Colonic mucosa (tissue), 4 donors: Measurements from ENCODE around the gene TMEM273. TPM values are rescaled to one million over a fixed set of nuclear protein-coding genes. Genes with fewer than 3 reads are reported as not detected.

ENCODE experiments used
- DNase-seq: peaks from one replicate; pipeline ENCODE4 v3.0.0-alpha.2; 2020
- H3K27ac ChIP-seq: fragments of 200-600 bp; one replicate; pipeline ENCODE4 v1.8.0; 2021
- H3K27me3 ChIP-seq: fragments of 200-600 bp; one replicate; pipeline ENCODE4 v1.8.0; 2021
- H3K36me3 ChIP-seq: fragments of 200-600 bp; one replicate; pipeline ENCODE4 v1.8.0; 2021
- H3K4me1 ChIP-seq: fragments of 200-600 bp; one replicate; pipeline ENCODE4 v1.8.0; 2021; ENCODE audit warnings: mild to moderate bottlenecking
- H3K4me3 ChIP-seq: fragments of 200-600 bp; one replicate; pipeline ENCODE4 v1.8.0; 2021
- H3K9ac ChIP-seq, 2 donors: one replicate each; pipeline ENCODE4 v1.7.0; 2013; ENCODE audit warnings: control low read depth in 2 of 2, low read depth in 2 of 2, low read length in 2 of 2
- H3K9me3 ChIP-seq: fragments of 200-600 bp; one replicate; pipeline ENCODE4 v1.8.0; 2021
- intact Hi-C: fragments of 100-400 bp; cut with DNase I; formaldehyde crosslinking; loops from one replicate; pipeline ENCODE4 v1.14.1; 2022
- total RNA-seq, 2 donors: library from RNA; stranded (reverse); fragmentation: NEBNext Ultra II Directional in 1 of 2; extraction: Animal tissue kit (Norgen Biotek cat#: 25700) in 1 of 2; gene quantifications; one replicate each; pipeline ENCODE4 v1.2.1, GENCODE V29; 2021
- TF ChIP-seq, protein P1 (sequence below): fragments of 200-600 bp; IDR thresholded peaks from one replicate; pipeline ENCODE4 v1.8.0; 2022; ENCODE audit warnings: antibody characterized with exemption, mild to moderate bottlenecking
- donor health status: healthy.
- donor health status: DM: no; HTN: no; CAD: no.
- donor health status: DM: no; HTN: no; CAD: no.

The TMEM273 gene
- total RNA-seq, 2 donors from 2014 or later = 3.4 to 5.1 TPM

DNA sequence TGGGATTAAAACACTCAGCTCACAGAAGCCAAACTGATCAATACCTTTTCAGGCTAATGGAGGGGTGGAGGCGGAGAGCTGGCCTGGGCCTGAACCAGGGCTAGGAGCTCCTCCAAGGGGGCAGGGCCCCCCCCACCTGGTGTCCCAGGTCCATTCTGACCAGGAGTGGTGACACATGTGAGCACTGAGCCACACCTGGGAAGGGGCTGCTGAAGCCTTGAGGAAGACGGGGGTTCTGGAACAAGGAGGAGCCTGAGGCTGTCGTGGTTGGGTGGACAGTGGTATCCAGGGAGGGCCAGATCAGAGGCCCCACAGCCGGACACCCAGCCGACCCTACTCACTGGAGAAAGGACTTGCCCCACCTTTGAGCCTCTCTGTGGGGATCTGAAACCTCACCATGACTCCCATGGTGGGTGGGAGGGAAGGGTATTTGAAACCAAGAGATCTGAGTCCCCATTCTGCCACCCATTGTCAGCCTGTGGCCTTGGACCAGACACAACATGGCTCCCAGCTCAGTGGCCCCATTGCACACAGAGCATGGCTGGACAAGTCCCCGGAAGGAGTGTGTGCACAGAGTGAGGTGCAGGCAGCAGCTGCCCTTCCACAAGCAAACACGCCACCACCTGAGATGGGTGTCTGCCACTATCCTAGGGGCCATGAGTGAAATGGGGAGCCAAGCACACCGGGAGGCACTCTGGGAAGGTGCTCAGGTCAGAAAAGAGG, 12.4 kb downstream of the TMEM273 start:
- no peaks in the 10 kb centered on the region for H3K27me3 ChIP-seq
- TF ChIP-seq, protein P1, sequence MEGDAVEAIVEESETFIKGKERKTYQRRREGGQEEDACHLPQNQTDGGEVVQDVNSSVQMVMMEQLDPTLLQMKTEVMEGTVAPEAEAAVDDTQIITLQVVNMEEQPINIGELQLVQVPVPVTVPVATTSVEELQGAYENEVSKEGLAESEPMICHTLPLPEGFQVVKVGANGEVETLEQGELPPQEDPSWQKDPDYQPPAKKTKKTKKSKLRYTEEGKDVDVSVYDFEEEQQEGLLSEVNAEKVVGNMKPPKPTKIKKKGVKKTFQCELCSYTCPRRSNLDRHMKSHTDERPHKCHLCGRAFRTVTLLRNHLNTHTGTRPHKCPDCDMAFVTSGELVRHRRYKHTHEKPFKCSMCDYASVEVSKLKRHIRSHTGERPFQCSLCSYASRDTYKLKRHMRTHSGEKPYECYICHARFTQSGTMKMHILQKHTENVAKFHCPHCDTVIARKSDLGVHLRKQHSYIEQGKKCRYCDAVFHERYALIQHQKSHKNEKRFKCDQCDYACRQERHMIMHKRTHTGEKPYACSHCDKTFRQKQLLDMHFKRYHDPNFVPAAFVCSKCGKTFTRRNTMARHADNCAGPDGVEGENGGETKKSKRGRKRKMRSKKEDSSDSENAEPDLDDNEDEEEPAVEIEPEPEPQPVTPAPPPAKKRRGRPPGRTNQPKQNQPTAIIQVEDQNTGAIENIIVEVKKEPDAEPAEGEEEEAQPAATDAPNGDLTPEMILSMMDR = no peak
- H3K9me3 ChIP-seq = no peaks in the 10 kb centered on the region
- no peak overlapping the region for H3K4me3 ChIP-seq
- peak; percentile 14 for DNase-seq
- no peak overlapping the region for H3K27ac ChIP-seq
- intact Hi-C loops = no loop called here
- H3K9ac ChIP-seq = no peak overlapping the region
- no peaks in the 10 kb centered on the region for H3K36me3 ChIP-seq
- no peaks in the 10 kb centered on the region for H3K4me1 ChIP-seq

DNA sequence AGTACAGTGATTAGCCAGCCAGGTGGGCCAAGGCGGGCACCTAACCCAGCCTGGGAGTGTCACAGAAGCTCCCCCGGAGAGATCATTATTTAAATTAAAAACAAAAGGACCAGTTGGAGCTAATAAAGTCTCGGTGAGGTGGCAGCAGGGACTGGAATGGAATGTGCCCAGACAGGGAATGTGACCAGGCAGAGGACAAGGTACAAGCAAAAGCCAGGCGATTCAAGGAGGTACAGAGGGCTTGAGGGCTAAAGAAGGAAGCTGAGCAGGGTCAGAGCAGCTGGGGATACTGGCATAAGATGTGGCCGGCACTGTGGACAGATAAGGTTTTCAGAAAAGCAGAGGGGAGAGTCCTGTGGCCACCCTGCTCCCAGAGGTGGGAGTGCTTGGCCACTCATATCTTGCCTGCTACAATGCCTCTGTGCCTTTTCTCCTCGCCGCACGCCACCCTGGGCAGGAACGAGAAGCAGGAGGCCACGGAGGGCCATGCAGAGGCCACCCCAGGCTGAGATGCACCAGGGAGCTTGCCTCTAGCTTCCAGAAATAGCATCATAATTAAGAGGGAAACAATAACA, 13.2 kb downstream of the TMEM273 start:
- no peaks in the 10 kb centered on the region for H3K9me3 ChIP-seq
- H3K36me3 ChIP-seq = no peaks in the 10 kb centered on the region
- no peak for DNase-seq
- H3K9ac ChIP-seq = no peak overlapping the region
- no peak overlapping the region for H3K4me3 ChIP-seq
- intact Hi-C loops = no loop called here
- H3K27ac ChIP-seq = no peak overlapping the region
- TF ChIP-seq, protein P1 = no peak
- H3K27me3 ChIP-seq = no peaks in the 10 kb centered on the region
- H3K4me1 ChIP-seq = no peaks in the 10 kb centered on the region

DNA sequence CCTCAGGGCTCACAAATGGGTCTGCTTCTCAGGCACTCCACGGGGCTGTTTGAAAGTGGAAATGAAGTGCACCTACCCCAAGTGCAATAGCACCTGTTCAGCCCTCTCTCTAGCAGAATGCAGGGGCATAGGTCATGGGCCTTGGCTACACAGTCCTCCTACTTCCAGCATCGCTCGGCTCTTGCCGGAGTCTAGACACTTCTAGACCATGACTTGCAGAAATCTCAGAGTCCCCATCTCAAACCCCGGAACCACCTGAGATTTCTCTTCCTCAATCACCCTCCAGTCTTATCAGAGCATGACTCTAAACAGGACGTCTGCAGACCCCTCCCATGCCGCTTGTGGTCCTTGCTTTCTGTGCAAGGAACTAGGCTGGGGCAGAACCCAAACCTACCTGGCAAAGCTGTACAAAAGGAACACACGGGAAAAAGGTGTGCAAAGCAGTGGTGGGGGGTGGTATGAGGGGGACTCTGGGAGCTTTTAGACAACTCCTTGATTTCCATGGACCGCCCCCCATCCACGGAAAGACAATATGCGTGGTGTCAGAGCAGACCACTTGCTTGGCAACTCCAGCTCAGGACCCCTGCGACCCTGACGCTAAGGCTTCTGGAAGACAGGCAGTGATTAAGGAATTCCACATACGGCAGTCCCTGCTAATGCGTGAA, 13.8 kb downstream of the TMEM273 start:
- no peak overlapping the region for H3K4me3 ChIP-seq
- no peaks in the 10 kb centered on the region for H3K4me1 ChIP-seq
- H3K9ac ChIP-seq = no peak overlapping the region
- peak; percentile 15 for DNase-seq
- intact Hi-C loops = no loop called here
- H3K9me3 ChIP-seq = no peaks in the 10 kb centered on the region
- no peaks in the 10 kb centered on the region for H3K27me3 ChIP-seq
- no peaks in the 10 kb centered on the region for H3K36me3 ChIP-seq
- no peak overlapping the region for H3K27ac ChIP-seq
- TF ChIP-seq, protein P1 = no peak

DNA sequence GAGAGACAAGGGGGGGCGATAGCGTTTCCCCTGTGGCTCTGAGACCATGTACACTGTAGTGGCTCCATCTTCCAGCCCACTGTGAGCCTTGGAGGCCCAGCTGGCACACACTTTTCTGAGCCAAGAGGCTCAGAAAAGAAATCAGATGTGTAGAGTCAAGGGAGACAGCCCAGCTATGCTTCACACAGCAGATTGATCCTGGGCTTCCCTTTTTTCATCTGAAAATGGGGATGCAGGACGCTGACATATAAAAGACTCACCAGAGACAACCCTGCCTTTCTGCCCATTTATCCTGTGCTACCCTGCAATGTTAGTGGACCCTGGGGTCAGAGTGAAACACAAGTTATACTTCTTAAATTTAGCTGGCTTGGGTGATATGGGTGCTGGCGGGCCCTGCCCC, 14.3 kb downstream of the TMEM273 start:
- no peak overlapping the region for H3K4me3 ChIP-seq
- H3K9ac ChIP-seq = no peak overlapping the region
- H3K4me1 ChIP-seq = no peaks in the 10 kb centered on the region
- DNase-seq = no peak
- H3K36me3 ChIP-seq = no peaks in the 10 kb centered on the region
- intact Hi-C loops = no loop called here
- no peak overlapping the region for H3K27ac ChIP-seq
- no peaks in the 10 kb centered on the region for H3K9me3 ChIP-seq
- no peaks in the 10 kb centered on the region for H3K27me3 ChIP-seq
- TF ChIP-seq, protein P1 = no peak

DNA sequence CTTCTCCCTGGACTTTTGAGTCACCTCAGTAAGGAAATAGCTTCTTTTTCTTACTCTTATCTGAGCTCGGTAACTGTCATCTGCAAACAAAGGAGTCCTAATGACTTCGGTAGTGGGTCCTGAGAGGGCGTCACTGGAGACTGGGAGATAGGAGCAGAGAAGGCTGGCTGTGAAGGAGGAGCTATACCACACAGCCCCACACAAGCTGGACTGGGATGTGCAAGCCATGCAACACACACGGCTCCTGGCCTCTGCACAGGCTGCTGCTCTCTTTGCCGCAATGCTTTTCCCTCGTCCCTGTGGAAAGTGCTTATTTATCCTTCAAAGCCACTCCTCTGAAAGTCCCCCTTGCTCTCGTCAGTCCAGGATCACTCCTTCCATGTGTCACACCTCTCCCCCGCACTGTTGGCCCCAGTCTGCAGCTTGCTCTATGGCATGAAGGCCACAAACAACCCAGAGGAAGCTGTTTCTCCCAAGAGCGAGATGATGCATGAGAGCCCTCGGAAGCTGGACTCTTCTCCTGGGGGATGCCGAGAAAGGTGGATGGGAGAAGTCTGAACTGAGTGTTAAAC, 14.9 kb downstream of the TMEM273 start:
- H3K4me3 ChIP-seq = no peak overlapping the region
- H3K9me3 ChIP-seq = no peaks in the 10 kb centered on the region
- H3K36me3 ChIP-seq = no peaks in the 10 kb centered on the region
- H3K4me1 ChIP-seq = no peaks in the 10 kb centered on the region
- peak; percentile 7 for DNase-seq
- no peaks in the 10 kb centered on the region for H3K27me3 ChIP-seq
- TF ChIP-seq, protein P1 = no peak
- H3K9ac ChIP-seq = no peak overlapping the region
- no peak overlapping the region for H3K27ac ChIP-seq
- intact Hi-C loops = no loop called here
